HUES64 (cell line): Measurements from ENCODE around the gene TEFM. TPM values are rescaled to one million over a fixed set of nuclear protein-coding genes. Genes with fewer than 3 reads are reported as not detected.

Experiments
- H3K27ac ChIP-seq: 2 replicates; pipeline ENCODE4 v1.7.0; 2013; ENCODE audit warnings: low read depth, low read length, inconsistent platforms
- H3K27me3 ChIP-seq: 2 replicates; pipeline ENCODE4 v1.6.1; 2013; ENCODE audit warnings: mild to moderate bottlenecking, low read length; ENCODE audit not compliant: insufficient read depth
- H3K36me3 ChIP-seq: 2 replicates; pipeline ENCODE4 v1.6.1; 2013; ENCODE audit warnings: mild to moderate bottlenecking, low read length; ENCODE audit not compliant: insufficient read depth
- H3K4me1 ChIP-seq: 2 replicates; pipeline ENCODE4 v1.6.1; 2013; ENCODE audit warnings: mild to moderate bottlenecking, low read length, moderate library complexity; ENCODE audit not compliant: insufficient read depth
- H3K4me3 ChIP-seq: 2 replicates; pipeline ENCODE4 v1.5.1; 2013; ENCODE audit warnings: mild to moderate bottlenecking, low read length, moderate library complexity
- H3K9ac ChIP-seq: 2 replicates; pipeline ENCODE4 v1.6.1; 2013; ENCODE audit warnings: mild to moderate bottlenecking, low read depth, low read length
- H3K9me3 ChIP-seq: 2 replicates; pipeline ENCODE4 v1.6.1; 2013; ENCODE audit warnings: low read depth, low read length; ENCODE audit not compliant: insufficient read depth
- WGBS: fragments of 150-250, 120-280 bp; methylation state at CpG from one replicate; pipeline ENCODE4 v1.1.7; 2013; ENCODE audit warnings: missing lambda C conversion rate; 5-methylcytosine and 5-hydroxymethylcytosine counted together
- polyA plus RNA-seq, 2 experiments: library from polyadenylated mRNA; stranded (reverse); fragments of 50-300 nt; gene quantifications; one replicate each; pipeline ENCODE4 v1.2.3, GENCODE V29; 2013

Gene TEFM, protein sequence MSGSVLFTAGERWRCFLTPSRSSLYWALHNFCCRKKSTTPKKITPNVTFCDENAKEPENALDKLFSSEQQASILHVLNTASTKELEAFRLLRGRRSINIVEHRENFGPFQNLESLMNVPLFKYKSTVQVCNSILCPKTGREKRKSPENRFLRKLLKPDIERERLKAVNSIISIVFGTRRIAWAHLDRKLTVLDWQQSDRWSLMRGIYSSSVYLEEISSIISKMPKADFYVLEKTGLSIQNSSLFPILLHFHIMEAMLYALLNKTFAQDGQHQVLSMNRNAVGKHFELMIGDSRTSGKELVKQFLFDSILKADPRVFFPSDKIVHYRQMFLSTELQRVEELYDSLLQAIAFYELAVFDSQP
- 13.4 TPM for polyA plus RNA-seq (2013, experiment 1 of 2)
- polyA plus RNA-seq (2013, experiment 2 of 2), result 14.9 TPM

DNA sequence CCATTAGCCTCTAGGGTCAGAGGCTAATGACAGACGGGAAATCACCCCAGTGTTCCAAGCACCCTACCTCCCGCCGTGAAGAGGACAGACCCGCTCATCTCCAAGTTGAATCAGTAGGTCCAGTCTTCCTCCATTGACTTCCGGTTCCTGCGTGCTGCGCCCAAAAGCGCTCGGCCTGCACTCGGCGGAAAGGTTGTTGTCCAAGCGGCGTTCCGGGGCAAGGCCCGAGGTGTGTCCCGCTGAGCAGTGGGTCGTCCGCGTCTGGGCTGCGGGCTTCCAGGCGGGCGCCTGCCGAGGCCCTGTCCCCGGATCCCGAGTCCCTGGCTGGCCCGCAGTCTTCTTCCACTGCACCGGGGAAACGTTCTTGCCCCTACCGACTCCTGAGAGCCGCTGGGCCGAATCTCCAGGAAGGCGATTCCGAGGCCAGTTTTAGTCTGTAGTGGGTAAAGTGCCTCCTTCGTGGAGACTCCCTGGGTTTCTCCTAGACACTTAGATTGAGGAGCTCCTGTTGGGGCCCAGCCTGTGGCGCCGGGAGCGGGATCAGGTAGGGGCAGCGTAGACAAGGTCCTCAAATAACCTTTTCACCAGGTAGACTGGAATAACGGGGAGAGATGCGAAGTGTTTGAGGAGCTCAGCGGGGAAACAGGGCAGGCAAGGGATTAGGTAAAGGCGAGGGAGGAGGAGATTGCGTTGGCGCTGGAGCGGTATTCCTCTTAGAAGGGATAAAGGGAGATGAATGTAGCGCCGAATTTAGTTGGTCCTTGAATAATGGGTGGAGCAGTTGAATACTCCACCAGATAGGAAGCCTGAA is at the start of gene TEFM:
TSS of gene TEFM (minus strand) at position 138 of the 811 bp plus-strand sequence. CDS start at position 98, 40 bp downstream.
- peak within 1 kb of the TSS; percentile 57 for H3K27ac ChIP-seq
- H3K27me3 ChIP-seq, result no peaks in the 10 kb centered on the region
- peak within 1 kb of the TSS; percentile 87 for H3K9ac ChIP-seq
- WGBS, result under 1% methylated on average over 47 of the region's 47 CpGs
- H3K9me3 ChIP-seq, result no peaks in the 10 kb centered on the region
- H3K4me3 ChIP-seq, result peak within 1 kb of the TSS; percentile 83
- H3K4me1 ChIP-seq, result no peaks in the 10 kb centered on the region
- H3K36me3 ChIP-seq, result peaks cover 20% of the 10 kb centered on the region

DNA sequence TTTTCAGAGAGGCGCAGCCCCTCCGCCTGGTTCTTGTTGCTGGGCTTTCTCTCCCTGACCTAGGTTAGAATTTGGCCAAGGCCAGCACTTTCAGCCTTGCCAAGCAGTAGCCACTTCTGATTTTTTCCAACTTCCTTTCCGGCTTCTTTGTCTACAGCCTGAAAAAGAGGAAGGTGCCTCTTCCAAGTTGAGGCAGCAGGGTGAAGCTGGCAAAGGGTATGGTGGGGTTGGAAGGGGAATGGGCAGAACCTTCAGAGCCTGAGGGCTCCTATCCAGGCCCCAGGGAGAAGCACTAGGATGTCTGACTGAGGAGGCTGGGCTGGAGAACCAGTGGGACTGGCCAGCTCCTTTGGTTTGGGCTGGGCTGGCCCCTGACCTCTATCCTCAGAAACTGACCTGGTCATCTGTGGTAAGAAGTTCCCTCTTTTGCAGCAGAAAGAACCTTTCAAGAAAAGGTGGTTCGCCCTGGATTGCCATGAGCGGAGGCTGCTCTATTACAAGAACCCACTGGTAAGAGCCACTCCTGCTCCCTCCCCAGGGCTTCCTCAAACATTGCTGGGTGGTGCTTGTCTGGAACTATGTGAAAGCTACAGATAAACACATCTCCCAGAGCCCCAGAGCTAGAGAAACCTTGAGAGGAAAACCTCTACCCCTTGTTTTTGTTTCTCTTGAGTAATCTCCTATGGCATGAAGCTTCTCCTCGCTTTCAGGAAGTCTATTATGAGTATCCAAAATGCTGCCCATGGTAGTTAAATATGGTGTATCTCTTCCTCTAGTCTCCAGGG is 48.2 kb upstream of the TEFM start:
- Histone ChIP-seq H3K9me3 (no peaks in the 10 kb centered on the region), H3K4me3 (no peak overlapping the region), H3K27ac (no peak overlapping the region), H3K9ac (no peak overlapping the region), H3K4me1 (0 out of 2 replicates have a peak, but pooled peaks cover 6% of the 10 kb centered on the region), H3K27me3 (no peaks in the 10 kb centered on the region), H3K36me3 (no peaks in the 10 kb centered on the region)
- 94% methylated on average over 6 of the region's 6 CpGs for WGBS

DNA sequence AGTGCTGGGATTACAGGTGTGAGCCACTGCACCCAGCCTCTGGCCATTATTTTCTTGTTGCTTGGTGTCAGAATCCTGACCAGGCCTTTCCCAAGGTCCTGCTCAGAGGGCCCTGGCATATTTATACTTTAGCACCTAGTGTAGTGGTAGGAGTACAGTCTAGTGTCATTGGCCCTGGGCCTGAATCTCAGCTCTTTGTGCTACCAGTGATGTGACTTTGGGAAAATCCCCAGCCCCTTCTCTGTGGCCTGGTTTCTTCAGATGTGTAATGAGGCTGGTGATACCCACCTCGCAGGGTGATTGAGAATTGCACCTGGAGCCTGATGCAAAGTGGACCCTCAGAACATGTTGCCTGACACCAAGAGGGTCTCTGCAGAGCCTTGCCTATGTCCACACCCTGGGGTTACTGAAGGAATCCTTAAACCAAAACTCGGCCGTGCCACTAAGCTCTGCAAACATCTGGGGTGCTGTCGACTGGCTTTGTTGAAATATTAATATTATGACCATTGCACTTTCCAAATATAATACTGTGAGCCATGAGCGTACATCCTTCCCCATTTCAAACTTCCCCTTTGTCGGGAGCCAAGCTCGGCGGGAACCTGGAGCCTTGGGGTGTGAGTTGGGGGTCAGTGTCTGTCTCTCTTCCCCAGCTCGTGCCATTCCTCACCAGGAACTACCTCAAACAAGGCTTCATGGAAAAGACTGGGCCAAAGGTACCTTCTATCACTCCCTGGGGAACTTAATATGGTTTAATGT is 46.8 kb upstream of the TEFM start:
- H3K27me3 ChIP-seq, result no peaks in the 10 kb centered on the region
- H3K4me1 ChIP-seq, result 0 out of 2 replicates have a peak, but pooled peaks cover 6% of the 10 kb centered on the region
- WGBS, result 88% methylated on average over 5 of the region's 9 CpGs
- H3K27ac ChIP-seq, result no peak overlapping the region
- H3K4me3 ChIP-seq, result no peak overlapping the region
- H3K9ac ChIP-seq, result no peak overlapping the region
- H3K9me3 ChIP-seq, result no peaks in the 10 kb centered on the region
- H3K36me3 ChIP-seq, result no peaks in the 10 kb centered on the region

DNA sequence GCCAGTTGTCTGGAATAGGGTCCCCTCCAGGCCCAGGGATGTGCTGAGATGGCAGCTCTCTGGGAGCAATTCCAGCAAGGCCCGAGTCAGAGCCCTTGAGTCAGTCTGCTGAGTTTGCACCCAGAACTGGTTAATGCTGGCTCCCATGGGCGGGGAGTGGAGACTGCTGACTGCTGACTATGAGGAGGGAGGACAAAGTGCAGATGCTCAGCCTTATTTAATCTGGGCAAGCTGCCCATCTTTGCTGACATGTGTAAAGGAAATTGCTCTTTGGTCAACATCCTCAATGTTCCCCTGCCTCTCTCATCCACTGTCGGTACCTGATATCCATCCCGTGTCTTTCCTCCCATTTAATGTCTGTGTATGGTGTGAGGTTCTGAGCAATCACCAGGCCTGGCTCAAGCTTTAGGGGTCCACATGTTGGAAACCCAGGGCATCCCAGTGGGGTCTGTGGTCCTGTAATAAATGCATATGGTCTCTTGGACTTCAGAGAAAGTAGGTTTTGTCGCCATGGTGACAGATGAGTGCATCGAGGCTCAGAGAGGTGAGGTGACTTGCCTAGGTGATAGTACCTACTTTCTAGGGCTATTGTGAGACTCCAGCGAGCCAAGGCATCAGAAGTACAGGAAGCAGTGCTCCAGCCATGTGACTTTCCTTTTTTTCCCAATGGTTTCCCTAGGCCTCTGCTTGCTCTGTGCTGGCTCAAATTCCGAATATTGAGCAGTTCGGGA is 44.8 kb upstream of the TEFM start:
- Histone ChIP-seq H3K27ac (no peak overlapping the region), H3K36me3 (no peaks in the 10 kb centered on the region), H3K27me3 (no peaks in the 10 kb centered on the region), H3K9me3 (no peaks in the 10 kb centered on the region), H3K4me1 (no peaks in the 10 kb centered on the region), H3K9ac (no peak overlapping the region), H3K4me3 (no peak overlapping the region)
- 93% methylated on average over 9 of the region's 9 CpGs for WGBS

DNA sequence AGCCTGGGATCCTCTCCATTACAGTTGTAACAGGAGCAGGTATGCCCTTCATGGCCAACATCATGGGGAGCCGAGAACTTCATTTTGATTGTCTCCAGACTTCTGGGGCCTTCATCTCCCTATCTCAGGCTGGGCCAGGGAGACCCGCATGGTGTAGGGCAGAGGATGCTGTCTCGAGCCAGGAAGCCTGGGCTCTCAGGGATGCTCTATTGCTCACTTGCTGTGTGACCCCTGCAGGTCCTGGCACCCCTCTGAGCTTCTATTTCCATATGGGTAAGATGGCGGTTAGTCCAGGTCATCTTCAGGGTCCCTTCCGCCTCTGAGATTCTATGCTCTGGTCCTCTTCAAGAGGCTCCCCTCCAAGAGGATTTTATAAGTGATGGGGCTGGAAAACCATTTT is 44.2 kb upstream of the TEFM start:
- no peaks in the 10 kb centered on the region for H3K4me1 ChIP-seq
- no peak overlapping the region for H3K4me3 ChIP-seq
- no peak overlapping the region for H3K9ac ChIP-seq
- 94% methylated on average over 5 of the region's 5 CpGs for WGBS
- no peak overlapping the region for H3K27ac ChIP-seq
- H3K36me3 ChIP-seq, result no peaks in the 10 kb centered on the region
- no peaks in the 10 kb centered on the region for H3K27me3 ChIP-seq
- H3K9me3 ChIP-seq, result no peaks in the 10 kb centered on the region

DNA sequence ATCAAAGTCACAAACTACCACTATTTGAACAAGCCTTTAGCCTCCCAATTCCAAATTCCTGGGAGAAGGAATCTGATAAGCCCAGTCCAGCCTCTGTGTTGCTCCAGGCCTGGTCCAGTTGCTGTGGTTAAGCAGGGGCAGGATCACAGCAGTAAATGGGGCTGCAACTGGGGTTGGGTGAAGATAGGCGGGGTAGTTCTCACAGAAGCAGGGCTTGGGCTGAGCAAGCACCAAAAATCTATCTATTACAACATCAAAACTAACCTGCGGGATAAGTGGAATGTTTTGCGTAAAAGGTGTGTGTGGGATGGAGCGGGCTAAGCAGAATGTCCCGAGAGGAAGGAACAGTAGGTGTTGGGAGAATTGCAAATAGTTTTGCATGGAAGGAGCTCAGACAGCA is 41.8 kb upstream of the TEFM start:
- Histone ChIP-seq H3K4me1 (no peaks in the 10 kb centered on the region), H3K9me3 (no peaks in the 10 kb centered on the region), H3K4me3 (no peak overlapping the region), H3K27me3 (no peaks in the 10 kb centered on the region), H3K9ac (no peak overlapping the region), H3K36me3 (no peaks in the 10 kb centered on the region), H3K27ac (no peak overlapping the region)
- 96% methylated on average over 4 of the region's 5 CpGs for WGBS

DNA sequence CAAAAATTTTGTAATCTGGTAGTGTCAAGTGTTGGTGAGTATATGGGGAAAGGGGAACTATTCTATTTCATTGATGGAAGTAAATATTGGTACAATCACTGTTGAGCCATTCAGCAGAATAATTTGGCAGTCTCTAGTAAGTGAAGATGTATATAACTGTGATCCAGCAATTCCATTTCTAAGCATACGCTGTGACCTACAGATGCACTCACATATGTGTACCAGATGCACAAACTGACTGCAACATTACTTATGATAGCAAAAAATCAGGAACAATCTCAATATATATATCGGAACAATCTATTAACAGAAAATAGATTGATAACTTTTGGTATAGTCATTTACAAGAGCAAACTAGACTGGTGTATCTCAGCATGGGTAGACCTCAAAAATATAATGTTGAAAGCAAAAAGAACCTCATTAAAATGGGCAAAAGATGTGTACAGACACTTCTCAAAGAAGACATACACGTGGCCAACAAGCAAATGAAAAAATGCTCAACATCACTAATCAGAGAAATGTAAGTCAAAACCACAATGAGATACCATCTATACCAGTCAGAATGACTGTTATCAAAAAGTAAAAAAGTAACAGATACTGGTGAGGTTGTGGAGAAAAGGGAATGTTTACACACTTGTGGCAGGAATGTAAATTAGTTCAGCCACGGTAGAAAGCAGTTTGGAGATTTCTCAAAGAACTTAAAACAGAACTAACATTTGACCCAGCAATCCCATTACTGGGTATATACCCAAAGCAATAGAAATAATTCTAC is 36.5 kb upstream of the TEFM start:
- Histone ChIP-seq H3K9me3 (no peaks in the 10 kb centered on the region), H3K9ac (no peak overlapping the region), H3K27ac (no peak overlapping the region), H3K4me1 (no peaks in the 10 kb centered on the region), H3K4me3 (no peak overlapping the region), H3K27me3 (no peaks in the 10 kb centered on the region), H3K36me3 (no peaks in the 10 kb centered on the region)
- WGBS, result 86% methylated on average over 3 of the region's 4 CpGs

DNA sequence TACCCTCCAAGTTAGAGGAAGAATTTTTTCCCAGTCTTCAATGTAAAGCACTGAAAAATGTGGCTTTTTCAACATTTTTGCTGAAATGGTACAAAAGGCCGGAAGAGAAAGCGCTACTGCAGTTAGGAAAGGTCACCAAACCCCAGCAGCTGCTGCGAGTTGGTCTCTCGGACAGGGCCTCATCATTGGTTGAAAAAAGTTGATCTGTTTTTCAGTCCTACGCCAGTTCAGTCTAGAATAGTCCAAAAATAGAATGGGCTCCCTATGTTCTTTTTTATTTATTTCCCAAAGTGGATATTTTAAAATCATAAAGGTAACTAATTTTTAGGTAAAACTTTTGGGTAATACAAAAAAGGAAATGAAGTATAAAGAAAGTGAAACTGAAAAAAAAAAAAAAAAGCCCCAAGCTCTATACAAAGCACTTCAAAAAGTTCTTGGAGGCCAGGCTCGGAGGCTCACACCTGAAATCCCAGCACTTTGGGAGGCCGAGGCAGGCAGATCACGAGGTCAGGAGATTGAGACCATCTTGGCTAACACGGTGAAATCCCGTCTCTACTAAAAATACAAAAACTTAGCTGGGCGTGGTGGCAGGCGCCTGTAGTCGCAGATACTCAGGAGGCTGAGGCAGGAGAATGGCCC is 33.1 kb upstream of the TEFM start:
- H3K9me3 ChIP-seq, result no peaks in the 10 kb centered on the region
- 93% methylated on average over 13 of the region's 13 CpGs for WGBS
- H3K27me3 ChIP-seq, result no peaks in the 10 kb centered on the region
- no peak overlapping the region for H3K4me3 ChIP-seq
- H3K27ac ChIP-seq, result no peak overlapping the region
- no peaks in the 10 kb centered on the region for H3K4me1 ChIP-seq
- H3K36me3 ChIP-seq, result no peaks in the 10 kb centered on the region
- H3K9ac ChIP-seq, result no peak overlapping the region

DNA sequence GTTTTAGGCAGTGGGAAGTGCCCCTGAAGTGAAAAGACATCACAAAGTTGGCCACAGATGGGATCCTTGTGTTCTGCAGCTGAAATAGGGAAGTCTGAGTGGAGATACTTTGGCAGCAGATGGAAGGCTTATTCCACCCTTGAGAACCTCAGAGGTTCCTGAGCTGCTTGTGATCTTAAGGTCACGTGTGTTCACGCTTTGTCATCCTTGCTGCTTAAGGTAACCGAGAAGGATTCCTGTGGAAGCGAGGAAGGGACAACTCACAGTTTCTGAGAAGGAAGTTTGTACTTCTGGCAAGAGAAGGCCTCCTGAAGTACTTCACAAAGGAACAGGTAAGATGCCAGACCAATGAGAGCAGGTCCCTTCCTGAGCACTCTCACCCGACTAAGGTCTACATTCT is 27.9 kb upstream of the TEFM start:
- Histone ChIP-seq H3K9ac (no peak overlapping the region), H3K27me3 (no peaks in the 10 kb centered on the region), H3K36me3 (no peaks in the 10 kb centered on the region), H3K27ac (no peak overlapping the region), H3K4me3 (no peak overlapping the region), H3K4me1 (no peaks in the 10 kb centered on the region), H3K9me3 (no peaks in the 10 kb centered on the region)
- WGBS, result 88% methylated on average over 5 of the region's 5 CpGs
